HG03565 (cell line): ENCODE measurements around the gene RMDN3.

Source experiments
- ATAC-seq: cut with Tn5 transposase; IDR thresholded peaks from one replicate; pipeline ENCODE4 v1.9.1; 2021; ENCODE audit warnings: mild to moderate bottlenecking, moderate library complexity; ENCODE audit not compliant: unreplicated experiment

RMDN3 gene

GRCh38 chr15:40694688-40695468 lies 60.2 kb downstream of the RMDN3 start, which contains the start of gene RAD51:
Gene RAD51 (plus strand): TSS chr15:40695174. CDS start chr15:40698759, 3,585 bp downstream.
- ATAC-seq, result peak; percentile 76

GRCh38 chr15:40693904-40694687 lies 61.0 kb downstream of the RMDN3 start:
- ATAC-seq, result no peak

- no peak for ATAC-seq
Measured at GRCh38 chr15:40691737-40692136, 63.3 kb downstream of the RMDN3 start.

DNA sequence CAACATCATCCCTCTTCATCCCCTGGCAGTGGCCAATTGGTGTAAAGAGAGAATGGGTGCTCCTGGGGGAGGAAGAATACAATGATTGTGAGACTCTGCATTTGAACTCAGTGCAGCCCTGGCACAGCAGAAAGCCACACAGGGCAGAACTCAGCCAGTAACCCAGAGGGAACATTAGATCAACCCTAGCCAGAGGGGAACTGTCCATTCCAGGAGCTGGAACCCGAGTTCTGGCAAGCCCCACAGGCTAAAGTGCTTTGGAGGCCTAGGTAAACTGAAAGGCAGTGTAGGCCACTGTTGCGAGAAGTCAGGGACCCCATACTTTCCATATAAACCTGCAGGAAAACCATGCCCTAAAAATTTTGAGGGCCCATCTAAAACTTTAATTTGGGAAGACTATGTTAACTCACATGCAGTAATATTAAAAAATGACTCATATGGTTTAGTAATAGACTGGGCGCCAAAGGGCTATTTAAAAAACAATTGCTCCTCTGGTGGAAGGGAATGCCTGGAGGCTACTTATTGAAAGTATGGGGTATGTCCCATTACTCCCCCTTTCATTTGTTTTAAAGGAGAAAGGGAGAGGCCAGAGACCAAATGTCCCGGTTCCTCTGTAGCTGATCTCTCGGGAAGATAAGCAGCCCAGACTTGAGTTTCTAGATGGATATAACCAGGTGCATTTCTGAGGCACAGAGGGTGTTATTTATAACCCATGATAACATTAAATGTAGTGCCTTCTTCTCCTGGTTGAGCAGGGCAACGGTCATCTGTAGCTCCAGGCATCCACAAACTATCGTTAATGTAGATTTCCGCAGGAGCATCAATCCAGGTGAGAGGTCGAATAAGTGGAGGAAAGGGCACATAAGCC lies 65.9 kb downstream of the RMDN3 start:
- ATAC-seq, result no peak
